GM18868 (cell line): ENCODE results near the gene ZNF142.

Experiments
- ATAC-seq: cut with Tn5 transposase; IDR thresholded peaks from one replicate; pipeline ENCODE4 v1.9.1; 2021; ENCODE audit warnings: mild to moderate bottlenecking, moderate library complexity; ENCODE audit not compliant: unreplicated experiment

The ZNF142 gene

GRCh38 chr2:218605432-218605831 is 54.0 kb downstream of the ZNF142 start:
- ATAC-seq: no peak
